Measurements from ENCODE around the gene PIGR.
"Not testable (repeated sequence)": the region's sequence is repeated elsewhere in the genome, so short reads cannot be mapped to it uniquely, and the experiment has no call there.

GRCh38 chr1:206923961-206924557, 22.2 kb downstream of the PIGR start:
- TF ChIP-seq, protein P1, sequence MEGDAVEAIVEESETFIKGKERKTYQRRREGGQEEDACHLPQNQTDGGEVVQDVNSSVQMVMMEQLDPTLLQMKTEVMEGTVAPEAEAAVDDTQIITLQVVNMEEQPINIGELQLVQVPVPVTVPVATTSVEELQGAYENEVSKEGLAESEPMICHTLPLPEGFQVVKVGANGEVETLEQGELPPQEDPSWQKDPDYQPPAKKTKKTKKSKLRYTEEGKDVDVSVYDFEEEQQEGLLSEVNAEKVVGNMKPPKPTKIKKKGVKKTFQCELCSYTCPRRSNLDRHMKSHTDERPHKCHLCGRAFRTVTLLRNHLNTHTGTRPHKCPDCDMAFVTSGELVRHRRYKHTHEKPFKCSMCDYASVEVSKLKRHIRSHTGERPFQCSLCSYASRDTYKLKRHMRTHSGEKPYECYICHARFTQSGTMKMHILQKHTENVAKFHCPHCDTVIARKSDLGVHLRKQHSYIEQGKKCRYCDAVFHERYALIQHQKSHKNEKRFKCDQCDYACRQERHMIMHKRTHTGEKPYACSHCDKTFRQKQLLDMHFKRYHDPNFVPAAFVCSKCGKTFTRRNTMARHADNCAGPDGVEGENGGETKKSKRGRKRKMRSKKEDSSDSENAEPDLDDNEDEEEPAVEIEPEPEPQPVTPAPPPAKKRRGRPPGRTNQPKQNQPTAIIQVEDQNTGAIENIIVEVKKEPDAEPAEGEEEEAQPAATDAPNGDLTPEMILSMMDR (conservative IDR thresholded peaks at IDR 0.05; ENCODE audit: low read length) = not testable (repeated sequence)
- TF ChIP-seq EZH2phosphoT487 (IDR thresholded peaks at IDR 0.05; ENCODE audit: borderline replicate concordance, low read depth, low read length) = not testable (repeated sequence)
